ENCODE measurements around the gene CACNA1S.

CACNA1S gene

GRCh38 chr1:201048521-201048920 is 63.7 kb downstream of the CACNA1S start:
- Histone ChIP-seq H4K20me1 (ENCODE audit: control insufficient read depth, insufficient read depth, low read depth, low read length) (no peaks in the 10 kb centered on the region), H3K4me1 (ENCODE audit: control insufficient read depth, low read length) (0 out of 2 replicates have a peak, but pooled peaks cover 3% of the 10 kb centered on the region), H3K36me3 (ENCODE audit: control insufficient read depth, low read length) (no peaks in the 10 kb centered on the region), H3K27ac (ENCODE audit: low read depth, low read length) (no peak overlapping the region), H3K9me2 (replicated peaks; ENCODE audit: control insufficient read depth, low read length) (no peaks in the 10 kb centered on the region), H3K4me3 (ENCODE audit: low read length) (no peak overlapping the region), H3K4me2 (ENCODE audit: low read length) (no peak overlapping the region), H3K27me3 (ENCODE audit: control insufficient read depth, low read length) (peaks cover 29% of the 10 kb centered on the region), H3F3A (ENCODE audit: control insufficient read depth, insufficient read depth) (no peaks in the 10 kb centered on the region), H3K79me2 (ENCODE audit: control insufficient read depth, low read length) (no peaks in the 10 kb centered on the region), H3K9me3 (ENCODE audit: control insufficient read depth, insufficient read depth, low read length) (no peaks in the 10 kb centered on the region)
- TF ChIP-seq, protein P1, sequence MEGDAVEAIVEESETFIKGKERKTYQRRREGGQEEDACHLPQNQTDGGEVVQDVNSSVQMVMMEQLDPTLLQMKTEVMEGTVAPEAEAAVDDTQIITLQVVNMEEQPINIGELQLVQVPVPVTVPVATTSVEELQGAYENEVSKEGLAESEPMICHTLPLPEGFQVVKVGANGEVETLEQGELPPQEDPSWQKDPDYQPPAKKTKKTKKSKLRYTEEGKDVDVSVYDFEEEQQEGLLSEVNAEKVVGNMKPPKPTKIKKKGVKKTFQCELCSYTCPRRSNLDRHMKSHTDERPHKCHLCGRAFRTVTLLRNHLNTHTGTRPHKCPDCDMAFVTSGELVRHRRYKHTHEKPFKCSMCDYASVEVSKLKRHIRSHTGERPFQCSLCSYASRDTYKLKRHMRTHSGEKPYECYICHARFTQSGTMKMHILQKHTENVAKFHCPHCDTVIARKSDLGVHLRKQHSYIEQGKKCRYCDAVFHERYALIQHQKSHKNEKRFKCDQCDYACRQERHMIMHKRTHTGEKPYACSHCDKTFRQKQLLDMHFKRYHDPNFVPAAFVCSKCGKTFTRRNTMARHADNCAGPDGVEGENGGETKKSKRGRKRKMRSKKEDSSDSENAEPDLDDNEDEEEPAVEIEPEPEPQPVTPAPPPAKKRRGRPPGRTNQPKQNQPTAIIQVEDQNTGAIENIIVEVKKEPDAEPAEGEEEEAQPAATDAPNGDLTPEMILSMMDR (IDR thresholded peaks at IDR 0.05; ENCODE audit: low read depth, low read length, poor library complexity, severe bottlenecking) = no peak
- no peak for TF ChIP-seq EZH2phosphoT487 (IDR thresholded peaks at IDR 0.05; ENCODE audit: borderline replicate concordance, low read length)

DNA sequence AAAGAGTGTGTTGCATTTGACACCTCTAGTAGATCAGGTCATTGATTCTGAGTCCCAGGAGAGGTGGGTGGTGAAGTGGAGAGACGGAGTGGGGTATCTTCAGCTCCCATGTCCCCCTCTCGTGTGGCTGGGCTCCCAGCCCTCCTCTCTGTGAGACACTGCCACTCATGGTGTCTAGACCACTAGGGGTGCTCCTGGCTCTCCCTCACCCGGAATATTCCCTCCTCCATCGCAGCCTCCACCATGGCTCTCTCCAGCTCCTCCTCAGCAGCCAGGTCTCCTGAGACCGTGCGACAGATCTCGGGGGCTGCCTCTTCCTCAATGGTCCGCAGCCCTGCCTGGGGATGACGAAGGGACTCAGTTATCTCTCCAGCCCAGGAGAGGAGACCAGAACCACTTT is 68.1 kb downstream of the CACNA1S start:
- H3K27me3 ChIP-seq (ENCODE audit: control insufficient read depth, low read length) = peaks cover 15% of the 10 kb centered on the region

GRCh38 chr1:201042779-201043461 is 69.3 kb downstream of the CACNA1S start:
- Histone ChIP-seq H3K79me2 (ENCODE audit: control insufficient read depth, low read length) (no peaks in the 10 kb centered on the region), H3K4me1 (ENCODE audit: control insufficient read depth, low read length) (no peaks in the 10 kb centered on the region), H3K4me2 (ENCODE audit: low read length) (no peak overlapping the region), H3K4me3 (ENCODE audit: low read length) (no peak overlapping the region), H3K36me3 (ENCODE audit: control insufficient read depth, low read length) (no peaks in the 10 kb centered on the region), H3K27ac (ENCODE audit: low read depth, low read length) (no peak overlapping the region), H3K27me3 (ENCODE audit: control insufficient read depth, low read length) (peaks cover 10% of the 10 kb centered on the region; the same call in 1 of the 2 replicates), H3K9me2 (replicated peaks; ENCODE audit: control insufficient read depth, low read length) (no peaks in the 10 kb centered on the region), H4K20me1 (ENCODE audit: control insufficient read depth, insufficient read depth, low read depth, low read length) (0 out of 2 replicates have a peak, but pooled peaks cover 3% of the 10 kb centered on the region), H3K9me3 (ENCODE audit: control insufficient read depth, insufficient read depth, low read length) (no peaks in the 10 kb centered on the region), H3F3A (ENCODE audit: control insufficient read depth, insufficient read depth) (no peaks in the 10 kb centered on the region)
- TF ChIP-seq EZH2phosphoT487 (IDR thresholded peaks at IDR 0.05; ENCODE audit: borderline replicate concordance, low read length) = no peak
- TF ChIP-seq, protein P1 (IDR thresholded peaks at IDR 0.05; ENCODE audit: low read depth, low read length, poor library complexity, severe bottlenecking) = peak; percentile 93

More for the DNA sequence above, 68.1 kb downstream of the CACNA1S start:
- Histone ChIP-seq H3K4me3 (ENCODE audit: low read length) (no peak overlapping the region), H3F3A (ENCODE audit: control insufficient read depth, insufficient read depth) (no peaks in the 10 kb centered on the region), H3K36me3 (ENCODE audit: control insufficient read depth, low read length) (no peaks in the 10 kb centered on the region), H3K27ac (ENCODE audit: low read depth, low read length) (no peak overlapping the region), H3K9me2 (replicated peaks; ENCODE audit: control insufficient read depth, low read length) (no peaks in the 10 kb centered on the region), H3K4me1 (ENCODE audit: control insufficient read depth, low read length) (no peaks in the 10 kb centered on the region), H3K9me3 (ENCODE audit: control insufficient read depth, insufficient read depth, low read length) (no peaks in the 10 kb centered on the region), H3K4me2 (ENCODE audit: low read length) (no peak overlapping the region), H3K79me2 (ENCODE audit: control insufficient read depth, low read length) (no peaks in the 10 kb centered on the region), H4K20me1 (ENCODE audit: control insufficient read depth, insufficient read depth, low read depth, low read length) (0 out of 2 replicates have a peak, but pooled peaks cover 3% of the 10 kb centered on the region)
- no peak for TF ChIP-seq EZH2phosphoT487 (IDR thresholded peaks at IDR 0.05; ENCODE audit: borderline replicate concordance, low read length)
- TF ChIP-seq, protein P1 (IDR thresholded peaks at IDR 0.05; ENCODE audit: low read depth, low read length, poor library complexity, severe bottlenecking) = no peak
